OCI-LY7 (cell line): ENCODE results near the gene GIMAP7.

ENCODE experiments used
- EZH2phosphoT487 ChIP-seq: fragments of 200-600 bp; sonication (generic); IDR thresholded peaks from 2 replicates; pipeline ENCODE4 v1.6.1; 2018; ENCODE audit warnings: low read depth, borderline replicate concordance, mild to moderate bottlenecking, mixed run types, antibody characterized with exemption, low read length, moderate library complexity, mixed read lengths
- TF ChIP-seq, protein P1 (sequence below): fragments of 200-600 bp; sonication (generic); conservative IDR thresholded peaks from 2 replicates; pipeline ENCODE4 v1.5.1; 2014; ENCODE audit warnings: mild to moderate bottlenecking, antibody characterized with exemption, low read length, moderate library complexity, mixed read lengths

DNA sequence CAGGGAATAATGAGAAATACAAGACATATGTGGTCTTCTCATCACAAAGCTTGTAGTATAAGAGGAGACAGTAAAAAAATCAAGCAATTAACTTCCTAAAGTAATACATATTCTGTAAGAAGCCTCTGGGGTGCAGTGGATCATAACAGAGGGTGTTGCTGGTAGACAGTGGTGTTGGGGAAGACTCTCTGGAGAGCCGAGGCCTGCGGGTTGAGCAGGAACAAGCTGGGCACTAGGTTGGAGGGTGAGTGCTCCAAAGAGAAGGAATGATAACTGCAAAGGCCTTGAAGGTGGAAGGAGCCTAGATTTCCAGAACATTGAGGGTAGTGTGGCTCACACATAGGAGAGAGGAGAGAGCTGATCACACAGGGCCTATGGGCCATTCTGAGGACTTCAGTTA, 54.0 kb downstream of the GIMAP7 start:
- TF ChIP-seq, protein P1, sequence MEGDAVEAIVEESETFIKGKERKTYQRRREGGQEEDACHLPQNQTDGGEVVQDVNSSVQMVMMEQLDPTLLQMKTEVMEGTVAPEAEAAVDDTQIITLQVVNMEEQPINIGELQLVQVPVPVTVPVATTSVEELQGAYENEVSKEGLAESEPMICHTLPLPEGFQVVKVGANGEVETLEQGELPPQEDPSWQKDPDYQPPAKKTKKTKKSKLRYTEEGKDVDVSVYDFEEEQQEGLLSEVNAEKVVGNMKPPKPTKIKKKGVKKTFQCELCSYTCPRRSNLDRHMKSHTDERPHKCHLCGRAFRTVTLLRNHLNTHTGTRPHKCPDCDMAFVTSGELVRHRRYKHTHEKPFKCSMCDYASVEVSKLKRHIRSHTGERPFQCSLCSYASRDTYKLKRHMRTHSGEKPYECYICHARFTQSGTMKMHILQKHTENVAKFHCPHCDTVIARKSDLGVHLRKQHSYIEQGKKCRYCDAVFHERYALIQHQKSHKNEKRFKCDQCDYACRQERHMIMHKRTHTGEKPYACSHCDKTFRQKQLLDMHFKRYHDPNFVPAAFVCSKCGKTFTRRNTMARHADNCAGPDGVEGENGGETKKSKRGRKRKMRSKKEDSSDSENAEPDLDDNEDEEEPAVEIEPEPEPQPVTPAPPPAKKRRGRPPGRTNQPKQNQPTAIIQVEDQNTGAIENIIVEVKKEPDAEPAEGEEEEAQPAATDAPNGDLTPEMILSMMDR = no peak
- no peak for TF ChIP-seq EZH2phosphoT487
